ENCODE results near the gene L3MBTL3. TPM values are rescaled to one million over a fixed set of nuclear protein-coding genes. Genes with fewer than 3 reads are reported as not detected.

Gene L3MBTL3
- total RNA-seq, 2 donors from 2014 or later, result 11.8 to 13.3 TPM

GRCh38 chr6:130070326-130070725 is 51.9 kb downstream of the L3MBTL3 start:
- Histone ChIP-seq H3K27me3 (replicated peaks; ENCODE audit: insufficient read depth) (no peaks in the 10 kb centered on the region), H3K4me3 (no peak overlapping the region), H3K36me3 (peaks cover 5% of the 10 kb centered on the region), H3K4me1 (ENCODE audit: control insufficient read depth in 1 of 2, low read depth in 2 of 2) (no peaks in the 10 kb centered on the region), H3K27ac (no peak overlapping the region), H3K9me3 (no peaks in the 10 kb centered on the region)
- no peak for ATAC-seq (ENCODE audit: insufficient number of reproducible peaks, low FRiP score, low read depth)
- no peak for TF ChIP-seq CTCF (IDR thresholded peaks at IDR 0.05)
- no peak for DNase-seq (ENCODE audit: low spot score)

- no peak for TF ChIP-seq CTCF (IDR thresholded peaks at IDR 0.05)
- no peak overlapping the region for H3K27ac ChIP-seq
- DNase-seq (ENCODE audit: low spot score) (no peak), ATAC-seq (ENCODE audit: insufficient number of reproducible peaks, low FRiP score, low read depth) (no peak)
- H3K4me1 ChIP-seq (ENCODE audit: control insufficient read depth in 1 of 2, low read depth in 2 of 2), result no peaks in the 10 kb centered on the region
- H3K27me3 ChIP-seq (replicated peaks; ENCODE audit: insufficient read depth), result no peaks in the 10 kb centered on the region
- no peak overlapping the region for H3K4me3 ChIP-seq
- peaks cover 5% of the 10 kb centered on the region for H3K36me3 ChIP-seq
- no peaks in the 10 kb centered on the region for H3K9me3 ChIP-seq
These were observed 52.4 kb downstream of the L3MBTL3 start for GRCh38 chr6:130070792-130071191.

GRCh38 chr6:130075879-130076460 is 57.6 kb downstream of the L3MBTL3 start:
- Histone ChIP-seq H3K9me3 (no peaks in the 10 kb centered on the region), H3K27ac (no peak overlapping the region), H3K4me3 (no peak overlapping the region), H3K27me3 (replicated peaks; ENCODE audit: insufficient read depth) (no peaks in the 10 kb centered on the region), H3K4me1 (ENCODE audit: control insufficient read depth in 1 of 2, low read depth in 2 of 2) (no peaks in the 10 kb centered on the region), H3K36me3 (peaks cover 3% of the 10 kb centered on the region)
- DNase-seq (ENCODE audit: low spot score) (no peak), ATAC-seq (ENCODE audit: insufficient number of reproducible peaks, low FRiP score, low read depth) (no peak)
- no peak for TF ChIP-seq CTCF (IDR thresholded peaks at IDR 0.05)

GRCh38 chr6:130076512-130076911 is 58.1 kb downstream of the L3MBTL3 start:
- H3K9me3 ChIP-seq, result no peaks in the 10 kb centered on the region
- TF ChIP-seq CTCF (IDR thresholded peaks at IDR 0.05), result no peak
- H3K27me3 ChIP-seq (replicated peaks; ENCODE audit: insufficient read depth), result no peaks in the 10 kb centered on the region
- ATAC-seq (ENCODE audit: insufficient number of reproducible peaks, low FRiP score, low read depth) (no peak), DNase-seq (ENCODE audit: low spot score) (no peak)
- H3K36me3 ChIP-seq, result peaks cover 3% of the 10 kb centered on the region
- H3K4me3 ChIP-seq, result no peak overlapping the region
- no peaks in the 10 kb centered on the region for H3K4me1 ChIP-seq (ENCODE audit: control insufficient read depth in 1 of 2, low read depth in 2 of 2)
- H3K27ac ChIP-seq, result no peak overlapping the region

GRCh38 chr6:130090796-130091195 is 72.4 kb downstream of the L3MBTL3 start:
- TF ChIP-seq CTCF (IDR thresholded peaks at IDR 0.05), result no peak
- no peaks in the 10 kb centered on the region for H3K27me3 ChIP-seq (replicated peaks; ENCODE audit: insufficient read depth)
- no peak for ATAC-seq (ENCODE audit: insufficient number of reproducible peaks, low FRiP score, low read depth)
- H3K36me3 ChIP-seq, result no peaks in the 10 kb centered on the region
- no peak overlapping the region for H3K4me3 ChIP-seq
- no peaks in the 10 kb centered on the region for H3K9me3 ChIP-seq
- H3K27ac ChIP-seq, result no peak overlapping the region
- no peak for DNase-seq (ENCODE audit: low spot score)
- no peaks in the 10 kb centered on the region for H3K4me1 ChIP-seq (ENCODE audit: control insufficient read depth in 1 of 2, low read depth in 2 of 2)
